Gastroesophageal sphincter (tissue), 3 donors: ENCODE data around the gene PLCH1.

Experiments
- CTCF ChIP-seq, 4 experiments: fragments of 200-600 bp in 2 of 4; fragments of 450-650 bp in 2 of 4; sonication (generic) in 1 of 4; IDR thresholded peaks; one replicate each; pipeline ENCODE4 v1.5.1; 2017 to 2019; ENCODE audit warnings: antibody characterized with exemption in 4 of 4, mild to moderate bottlenecking in 2 of 4, moderate library complexity in 2 of 4
- POLR2A ChIP-seq, 2 donors: fragments of 450-650 bp; IDR thresholded peaks; one replicate each; pipeline ENCODE4 v1.6.1; 2017; ENCODE audit warnings: antibody characterized with exemption in 2 of 2, mild to moderate bottlenecking in 2 of 2, moderate library complexity in 1 of 2

GRCh38 chr3:155736381-155736780, 8.5 kb downstream of the PLCH1 start:
- TF ChIP-seq CTCF (IDR thresholded peaks at IDR 0.05), result no peak
- TF ChIP-seq POLR2A (IDR thresholded peaks at IDR 0.05), result no peak
